Muscle layer of colon (tissue), 2 donors: ENCODE results near the gene LRRC59.

ENCODE experiments used
- H3K27ac ChIP-seq: one replicate; pipeline ENCODE4 v1.7.0; 2013; ENCODE audit warnings: low read depth, mild to moderate bottlenecking, low read length, moderate library complexity
- H3K27me3 ChIP-seq, 2 donors: one replicate each; pipeline ENCODE4 v1.7.0; 2013; ENCODE audit warnings: low read length in 2 of 2, mild to moderate bottlenecking in 2 of 2; ENCODE audit not compliant: insufficient read depth in 2 of 2, control insufficient read depth in 1 of 2
- H3K36me3 ChIP-seq: one replicate; pipeline ENCODE4 v1.7.0; 2013; ENCODE audit warnings: mild to moderate bottlenecking, low read length; ENCODE audit not compliant: insufficient read depth
- H3K4me1 ChIP-seq: one replicate; pipeline ENCODE4 v1.7.0; 2013; ENCODE audit warnings: mild to moderate bottlenecking, low read length; ENCODE audit not compliant: insufficient read depth
- H3K4me3 ChIP-seq, 2 donors: one replicate each; pipeline ENCODE4 v1.7.0; 2013; ENCODE audit warnings: low read length in 2 of 2, low read depth in 1 of 2, mild to moderate bottlenecking in 1 of 2, moderate library complexity in 1 of 2
- H3K9ac ChIP-seq: one replicate; pipeline ENCODE4 v1.7.0; 2013; ENCODE audit warnings: low read length
- H3K9me3 ChIP-seq: one replicate; pipeline ENCODE4 v1.7.0; 2013; ENCODE audit warnings: mild to moderate bottlenecking, low read length
- donor health status: abdominal sarcoma.
- donor health status: Adenocarcinoma of cecum.

Gene LRRC59

DNA sequence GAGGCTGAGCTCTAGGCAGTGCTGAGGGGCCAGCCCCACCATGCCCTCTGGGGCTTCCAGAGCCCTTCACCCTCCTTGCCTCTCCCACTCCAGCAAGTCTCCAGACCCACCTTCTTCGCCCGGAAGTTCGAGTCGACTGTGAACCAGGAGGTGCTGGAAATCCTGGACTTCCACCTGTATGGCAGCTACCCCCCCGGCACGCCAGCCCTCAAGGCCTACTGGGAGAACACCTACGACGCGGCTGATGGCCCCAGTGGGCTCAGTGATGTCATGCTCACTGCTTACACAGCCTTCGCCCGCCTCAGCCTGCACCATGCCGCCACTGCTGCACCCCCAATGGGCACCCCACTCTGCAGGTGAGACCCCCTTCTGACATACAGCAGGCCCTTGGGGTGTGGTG lies 40.9 kb downstream of the LRRC59 start:
- no peak overlapping the region for H3K27ac ChIP-seq
- peaks cover 16% of the 10 kb centered on the region for H3K4me1 ChIP-seq
- H3K9ac ChIP-seq = no peak overlapping the region
- no peaks in the 10 kb centered on the region for H3K27me3 ChIP-seq
- H3K4me3 ChIP-seq = no peak overlapping the region
- peaks cover 52% of the 10 kb centered on the region for H3K36me3 ChIP-seq
- H3K9me3 ChIP-seq = no peaks in the 10 kb centered on the region

- Histone ChIP-seq H3K27ac (no peak overlapping the region), H3K36me3 (peaks cover 52% of the 10 kb centered on the region), H3K9me3 (no peaks in the 10 kb centered on the region), H3K9ac (no peak overlapping the region), H3K4me1 (peaks cover 16% of the 10 kb centered on the region), H3K27me3 (no peaks in the 10 kb centered on the region), H3K4me3 (no peak overlapping the region)
These were observed 41.5 kb downstream of the LRRC59 start for GRCh38 chr17:50355701-50356341.

GRCh38 chr17:50355336-50355700 lies 42.0 kb downstream of the LRRC59 start:
- peaks cover 16% of the 10 kb centered on the region for H3K4me1 ChIP-seq
- H3K27me3 ChIP-seq = no peaks in the 10 kb centered on the region
- no peak overlapping the region for H3K27ac ChIP-seq
- peaks cover 52% of the 10 kb centered on the region for H3K36me3 ChIP-seq
- no peak overlapping the region for H3K4me3 ChIP-seq
- H3K9me3 ChIP-seq = no peaks in the 10 kb centered on the region
- H3K9ac ChIP-seq = no peak overlapping the region

GRCh38 chr17:50354776-50355175 lies 42.5 kb downstream of the LRRC59 start:
- no peaks in the 10 kb centered on the region for H3K27me3 ChIP-seq
- H3K36me3 ChIP-seq = peaks cover 52% of the 10 kb centered on the region
- H3K4me1 ChIP-seq = peaks cover 16% of the 10 kb centered on the region
- no peak overlapping the region for H3K4me3 ChIP-seq
- H3K27ac ChIP-seq = no peak overlapping the region
- H3K9ac ChIP-seq = no peak overlapping the region
- no peaks in the 10 kb centered on the region for H3K9me3 ChIP-seq

DNA sequence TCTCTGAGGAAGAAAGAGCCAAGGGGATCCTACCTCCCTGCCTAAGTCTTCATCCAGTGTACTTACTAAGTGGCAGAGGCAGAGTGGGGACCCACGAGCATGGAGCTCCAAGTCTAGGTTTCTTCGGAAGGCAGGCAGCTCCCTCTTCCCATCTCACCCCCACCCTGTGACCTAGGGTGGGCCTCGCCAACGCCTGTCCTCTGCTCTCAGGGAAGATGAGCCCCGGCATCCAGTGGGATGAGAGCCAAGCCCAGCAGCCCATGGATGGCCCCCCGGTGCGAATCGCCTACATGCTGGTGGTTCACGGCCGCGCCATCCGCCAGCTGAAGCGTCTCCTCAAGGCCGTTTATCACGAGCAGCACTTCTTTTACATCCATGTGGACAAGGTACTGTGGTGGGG lies 43.1 kb downstream of the LRRC59 start:
- Histone ChIP-seq H3K36me3 (peaks cover 52% of the 10 kb centered on the region), H3K9me3 (no peaks in the 10 kb centered on the region), H3K4me3 (no peak overlapping the region), H3K4me1 (peaks cover 16% of the 10 kb centered on the region), H3K27ac (no peak overlapping the region), H3K27me3 (no peaks in the 10 kb centered on the region), H3K9ac (no peak overlapping the region)

DNA sequence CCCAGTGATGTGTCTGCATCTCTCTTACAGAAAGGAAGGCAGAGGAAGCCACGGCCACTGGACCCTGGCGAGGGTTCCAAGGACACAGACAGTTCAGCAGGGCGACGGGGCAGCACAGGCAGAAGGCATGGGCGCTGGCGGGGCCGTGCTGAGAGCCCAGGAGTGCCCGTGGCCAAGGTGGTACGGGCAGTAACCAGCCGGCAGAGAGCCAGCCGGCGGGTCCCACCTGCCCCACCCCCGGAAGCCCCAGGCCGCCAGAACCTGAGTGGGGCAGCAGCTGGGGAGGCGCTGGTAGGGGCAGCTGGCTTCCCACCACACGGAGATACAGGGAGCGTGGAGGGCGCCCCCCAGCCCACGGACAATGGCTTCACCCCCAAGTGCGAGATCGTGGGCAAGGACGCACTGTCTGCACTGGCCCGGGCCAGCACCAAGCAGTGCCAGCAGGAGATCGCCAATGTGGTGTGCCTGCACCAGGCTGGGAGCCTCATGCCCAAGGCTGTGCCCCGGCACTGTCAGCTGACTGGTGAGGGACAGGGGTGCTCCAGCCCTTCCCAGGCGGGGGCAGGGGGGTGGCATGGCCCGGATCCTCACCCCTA lies 43.6 kb downstream of the LRRC59 start:
- Histone ChIP-seq H3K27me3 (no peaks in the 10 kb centered on the region), H3K36me3 (peaks cover 48% of the 10 kb centered on the region), H3K9me3 (no peaks in the 10 kb centered on the region), H3K4me3 (no peak overlapping the region), H3K9ac (no peak overlapping the region), H3K4me1 (peaks cover 17% of the 10 kb centered on the region), H3K27ac (no peak overlapping the region)

DNA sequence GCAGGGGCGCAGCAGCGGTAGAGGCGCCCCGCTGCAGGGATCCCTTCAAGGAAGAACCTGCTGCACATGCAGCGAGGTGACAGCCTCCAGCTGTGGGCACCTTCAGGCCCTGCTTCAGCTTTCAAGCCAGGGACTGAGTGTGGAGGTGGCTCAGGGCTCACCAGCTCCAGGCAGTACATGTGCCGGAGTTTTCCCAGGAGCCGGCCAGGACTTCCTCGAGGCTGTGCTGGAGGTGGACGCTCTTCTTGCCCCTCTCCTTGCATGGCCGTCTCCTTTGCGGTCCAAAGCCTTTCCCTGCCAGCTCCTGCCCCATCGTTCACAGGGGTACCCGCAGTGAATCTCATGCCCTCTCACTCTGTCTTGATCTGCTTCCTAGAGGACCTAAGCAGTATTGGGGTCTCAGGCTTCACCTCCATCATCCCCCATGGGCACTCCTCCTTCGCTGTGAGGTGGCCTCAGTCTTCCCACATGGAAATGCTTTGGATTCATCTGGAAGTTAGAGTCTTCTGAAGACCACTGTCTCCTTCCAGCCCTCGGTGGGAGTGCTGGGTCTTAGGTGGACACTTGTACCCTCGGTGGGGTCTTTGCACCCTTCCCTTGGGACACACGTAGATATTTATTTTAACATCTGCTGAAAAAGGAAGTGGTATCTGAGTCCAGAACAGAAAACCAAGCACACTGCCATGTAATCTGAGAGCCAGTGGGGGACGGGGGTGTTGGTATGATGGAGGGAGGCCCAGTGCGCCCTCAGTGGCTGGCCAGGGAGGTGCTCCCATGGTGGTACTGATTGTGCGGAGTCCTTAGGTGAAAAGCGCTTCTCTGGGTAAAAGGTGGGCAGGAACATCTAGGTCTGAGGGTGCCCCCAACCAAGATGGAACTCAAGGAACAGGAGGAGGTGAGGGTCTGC lies 44.4 kb downstream of the LRRC59 start:
- Histone ChIP-seq H3K9me3 (no peaks in the 10 kb centered on the region), H3K36me3 (peaks cover 41% of the 10 kb centered on the region), H3K9ac (no peak overlapping the region), H3K27ac (no peak overlapping the region), H3K4me3 (no peak overlapping the region), H3K4me1 (peaks cover 24% of the 10 kb centered on the region), H3K27me3 (no peaks in the 10 kb centered on the region)

DNA sequence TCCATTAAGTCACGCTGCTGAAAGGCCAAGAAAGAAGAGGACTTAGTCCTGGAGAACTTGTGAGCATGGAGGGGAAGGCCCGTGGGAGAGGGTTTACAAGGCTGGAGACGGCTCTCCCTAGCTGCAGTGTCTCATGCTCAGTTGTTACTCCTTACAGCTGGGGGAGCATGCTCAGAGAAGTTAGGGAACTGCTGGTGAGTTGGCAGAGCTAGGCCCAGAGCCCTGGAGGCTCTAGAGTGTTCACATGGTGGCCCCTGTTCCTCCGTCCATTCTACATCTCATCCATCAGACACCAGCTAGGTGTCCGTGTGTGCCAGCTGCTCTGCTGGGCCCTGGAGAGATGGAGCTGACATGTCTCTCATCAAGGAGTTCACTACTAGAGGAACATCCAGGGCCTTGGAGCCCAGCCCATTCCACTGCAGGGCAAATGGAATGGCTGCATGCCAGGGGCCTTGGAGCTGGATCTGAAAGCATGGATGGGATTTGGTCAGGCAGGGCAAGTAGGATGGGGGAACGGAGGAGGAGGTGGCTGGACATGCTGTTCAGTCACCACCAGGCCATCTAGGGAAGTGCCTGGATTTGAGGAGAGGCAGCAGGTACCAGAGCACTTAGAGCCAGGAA lies 45.1 kb downstream of the LRRC59 start:
- H3K4me1 ChIP-seq = peaks cover 32% of the 10 kb centered on the region
- H3K36me3 ChIP-seq = peaks cover 36% of the 10 kb centered on the region
- H3K27ac ChIP-seq = peak overlapping the region; percentile 49
- no peak overlapping the region for H3K9ac ChIP-seq
- no peaks in the 10 kb centered on the region for H3K9me3 ChIP-seq
- no peaks in the 10 kb centered on the region for H3K27me3 ChIP-seq
- H3K4me3 ChIP-seq = no peak overlapping the region

GRCh38 chr17:50350733-50351132 lies 46.6 kb downstream of the LRRC59 start:
- Histone ChIP-seq H3K9ac (no peak overlapping the region), H3K27ac (no peak overlapping the region), H3K36me3 (peaks cover 22% of the 10 kb centered on the region), H3K4me1 (peaks cover 37% of the 10 kb centered on the region), H3K27me3 (no peaks in the 10 kb centered on the region), H3K4me3 (no peak overlapping the region), H3K9me3 (no peaks in the 10 kb centered on the region)

DNA sequence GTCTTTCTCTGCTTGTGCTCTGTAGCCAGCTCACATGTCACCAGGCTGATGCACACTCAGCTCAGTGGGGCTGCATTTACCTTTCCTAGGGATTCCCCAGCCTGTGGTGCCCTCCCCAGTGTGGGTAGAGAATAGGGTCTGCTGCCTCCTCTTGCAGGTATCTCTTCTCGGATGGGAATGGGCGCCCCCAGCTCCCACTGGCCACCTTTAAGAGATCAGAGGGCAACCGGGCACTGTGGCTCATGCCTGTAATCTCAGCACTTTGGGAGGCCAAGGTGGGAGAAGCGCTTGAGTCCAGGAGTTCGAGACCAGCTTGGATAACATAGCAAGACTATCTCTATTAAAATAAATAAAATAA lies 48.1 kb downstream of the LRRC59 start:
- H3K4me3 ChIP-seq = no peak overlapping the region
- peaks cover 7% of the 10 kb centered on the region for H3K36me3 ChIP-seq
- no peaks in the 10 kb centered on the region for H3K27me3 ChIP-seq
- no peaks in the 10 kb centered on the region for H3K9me3 ChIP-seq
- no peak overlapping the region for H3K27ac ChIP-seq
- no peak overlapping the region for H3K9ac ChIP-seq
- H3K4me1 ChIP-seq = peaks cover 37% of the 10 kb centered on the region

GRCh38 chr17:50348522-50349242 lies 48.6 kb downstream of the LRRC59 start:
- H3K9ac ChIP-seq = no peak overlapping the region
- H3K36me3 ChIP-seq = peaks cover 4% of the 10 kb centered on the region
- H3K4me1 ChIP-seq = peaks cover 37% of the 10 kb centered on the region
- no peaks in the 10 kb centered on the region for H3K27me3 ChIP-seq
- H3K4me3 ChIP-seq = no peak overlapping the region
- no peaks in the 10 kb centered on the region for H3K9me3 ChIP-seq
- H3K27ac ChIP-seq = no peak overlapping the region
